GM23338 (cell line): ENCODE data around the gene CNOT6. TPM values are rescaled to one million over a fixed set of nuclear protein-coding genes. Genes with fewer than 3 reads are reported as not detected.
"Not testable (repeated sequence)": the region's sequence is repeated elsewhere in the genome, so short reads cannot be mapped to it uniquely, and the experiment has no call there.

Experiments used
- ATAC-seq: fragments of 200-7000 bp; cut with Tn5 transposase; 3 replicates; pipeline ENCODE4 v1.9.1; 2020
- DNase-seq: peaks from one replicate; pipeline ENCODE4 v3.0.0-alpha.2; 2015; ENCODE audit warnings: low spot score
- H2AFZ ChIP-seq: fragments of 200-600 bp; sonication (generic); 2 replicates; pipeline ENCODE4 v1.8.0; 2016; ENCODE audit warnings: antibody characterized with exemption, mild to moderate bottlenecking, moderate library complexity
- H3F3A ChIP-seq: fragments of 200-600 bp; sonication (generic); replicated peaks from 2 replicates; pipeline ENCODE4 v1.8.0; 2017; ENCODE audit warnings: antibody characterized with exemption, mixed run types, low read depth
- H3K27ac ChIP-seq: fragments of 200-600 bp; sonication (generic); 2 replicates; pipeline ENCODE4 v1.6.1; 2016; ENCODE audit warnings: low read depth
- H3K27me3 ChIP-seq: fragments of 200-600 bp; sonication (generic); 2 replicates; pipeline ENCODE4 v1.8.0; 2016; ENCODE audit warnings: mild to moderate bottlenecking, mixed run types, moderate library complexity; ENCODE audit not compliant: insufficient read depth
- H3K36me3 ChIP-seq: fragments of 200-600 bp; sonication (generic); 2 replicates; pipeline ENCODE4 v1.8.0; 2016; ENCODE audit warnings: mild to moderate bottlenecking; ENCODE audit not compliant: insufficient read depth
- H3K4me1 ChIP-seq: fragments of 200-600 bp; sonication (generic); 2 replicates; pipeline ENCODE4 v1.8.0; 2016; ENCODE audit warnings: mild to moderate bottlenecking, moderate library complexity; ENCODE audit not compliant: insufficient read depth
- H3K4me2 ChIP-seq: fragments of 200-600 bp; sonication (generic); 2 replicates; pipeline ENCODE4 v1.7.1; 2017; ENCODE audit warnings: mixed run types
- H3K4me3 ChIP-seq: fragments of 200-600 bp; sonication (generic); 2 replicates; pipeline ENCODE4 v1.6.1; 2016; ENCODE audit warnings: mixed run types
- H3K79me2 ChIP-seq: fragments of 200-600 bp; sonication (generic); replicated peaks from 2 replicates; pipeline ENCODE4 v1.8.0; 2017; ENCODE audit warnings: mild to moderate bottlenecking; ENCODE audit not compliant: insufficient read depth
- H3K9me2 ChIP-seq: fragments of 200-600 bp; sonication (generic); 2 replicates; pipeline ENCODE4 v1.8.0; 2017; ENCODE audit not compliant: insufficient read depth
- H4K20me1 ChIP-seq: fragments of 200-600 bp; sonication (generic); replicated peaks from 2 replicates; pipeline ENCODE4 v1.8.0; 2017; ENCODE audit warnings: mild to moderate bottlenecking; ENCODE audit not compliant: insufficient read depth
- H3K27ac Mint-ChIP-seq: 2 replicates; pipeline ENCODE4 v1.8.0; 2020; ENCODE audit warnings: inconsistent platforms, mild to moderate bottlenecking, moderate library complexity, mixed read lengths
- H3K27me3 Mint-ChIP-seq: 3 replicates; pipeline ENCODE4 v1.8.0; 2022; ENCODE audit warnings: low read depth, mild to moderate bottlenecking, moderate library complexity, mixed read lengths, inconsistent platforms; ENCODE audit not compliant: insufficient read depth, poor library complexity
- H3K36me3 Mint-ChIP-seq: 3 replicates; pipeline ENCODE4 v1.8.0; 2021; ENCODE audit warnings: low read depth, mild to moderate bottlenecking, inconsistent platforms, moderate library complexity, mixed read lengths
- H3K4me1 Mint-ChIP-seq: 3 replicates; pipeline ENCODE4 v1.8.0; 2020; ENCODE audit warnings: mild to moderate bottlenecking, inconsistent platforms, mixed read lengths
- H3K4me3 Mint-ChIP-seq: 3 replicates; pipeline ENCODE4 v1.8.0; 2021; ENCODE audit warnings: moderate library complexity, mild to moderate bottlenecking, inconsistent platforms, mixed read lengths
- H3K9me3 Mint-ChIP-seq: 3 replicates; pipeline ENCODE4 v1.8.0; 2020; ENCODE audit warnings: moderate library complexity, mild to moderate bottlenecking, inconsistent platforms, mixed read lengths
- CREB1 ChIP-seq: fragments of 250-450 bp; sonication (Bioruptor Pico); IDR thresholded peaks from 2 replicates; pipeline ENCODE4 v1.5.0; 2020; ENCODE audit warnings: low read depth, mild to moderate bottlenecking, moderate library complexity
- ETS1 ChIP-seq: IDR thresholded peaks from 2 replicates; pipeline ENCODE4 v1.6.1; 2016; ENCODE audit warnings: antibody characterized with exemption
- EZH2 ChIP-seq: fragments of 200-600 bp; sonication (generic); IDR thresholded peaks from one replicate; pipeline ENCODE4 v1.8.0; 2017; ENCODE audit warnings: antibody characterized with exemption, mild to moderate bottlenecking, low read depth; ENCODE audit not compliant: unreplicated experiment
- EZH2phosphoT487 ChIP-seq: fragments of 200-600 bp; sonication (generic); IDR thresholded peaks from one replicate; pipeline ENCODE4 v1.8.1; 2018; ENCODE audit warnings: antibody characterized with exemption; ENCODE audit not compliant: unreplicated experiment
- JUNB ChIP-seq: IDR thresholded peaks from one replicate; pipeline ENCODE4 v1.6.1; 2016; ENCODE audit warnings: antibody characterized with exemption; ENCODE audit not compliant: unreplicated experiment
- NANOG ChIP-seq: IDR thresholded peaks from 2 replicates; pipeline ENCODE4 v1.6.1; 2016; ENCODE audit warnings: antibody characterized with exemption, borderline replicate concordance
- POLR2AphosphoS5 ChIP-seq: IDR thresholded peaks from 2 replicates; pipeline ENCODE4 v1.6.1; 2016; ENCODE audit warnings: antibody characterized with exemption, low read depth
- STAT1 ChIP-seq: IDR thresholded peaks from one replicate; pipeline ENCODE4 v1.6.1; 2016; ENCODE audit warnings: antibody characterized with exemption; ENCODE audit not compliant: unreplicated experiment
- ZNF114 ChIP-seq: fragments of 250-450 bp; sonication (Bioruptor Pico); IDR thresholded peaks from 2 replicates; pipeline ENCODE4 v1.5.0; 2020; ENCODE audit warnings: mild to moderate bottlenecking, moderate library complexity
- ZNF331 ChIP-seq: fragments of 250-450 bp; sonication (Bioruptor Pico); IDR thresholded peaks from 2 replicates; pipeline ENCODE4 v1.5.0; 2020; ENCODE audit warnings: low read depth, mild to moderate bottlenecking, moderate library complexity
- polyA plus RNA-seq: library from polyadenylated mRNA; unstranded; fragments of >200 nt; fragmentation: Nextera tagmentation; extraction: Ambion mirVana; gene quantifications from 2 replicates; pipeline ENCODE4 v1.2.1, GENCODE V29; 2016
- total RNA-seq: library from RNA; depleted of rRNA; stranded (reverse); fragments of >200 nt; shearing (Covaris generic); gene quantifications from 2 replicates; pipeline ENCODE4 v1.2.3, GENCODE V29; 2014
- TF ChIP-seq, protein P1 (sequence below), 2 experiments: fragments of 200-600 bp in 1 of 2; sonication (generic) in 1 of 2; conservative IDR thresholded peaks; 2 replicates each; pipeline versions ENCODE4 v1.5.1 to v1.6.1; 2016 to 2017; ENCODE audit warnings: antibody characterized with exemption in 2 of 2, low read depth in 2 of 2, mild to moderate bottlenecking in 2 of 2, moderate library complexity in 1 of 2
- TF ChIP-seq, protein P2 (sequence below): IDR thresholded peaks from one replicate; pipeline ENCODE4 v1.6.1; 2018; ENCODE audit warnings: antibody characterized with exemption; ENCODE audit not compliant: unreplicated experiment

Gene CNOT6
- total and polyA plus RNA-seq, 2 experiments from 2014 or later = 14.6 to 38.7 TPM

- H3F3A ChIP-seq = not testable (repeated sequence)
These were observed 35.1 kb upstream of the CNOT6 start for GRCh38 chr5:180458852-180459673.

DNA sequence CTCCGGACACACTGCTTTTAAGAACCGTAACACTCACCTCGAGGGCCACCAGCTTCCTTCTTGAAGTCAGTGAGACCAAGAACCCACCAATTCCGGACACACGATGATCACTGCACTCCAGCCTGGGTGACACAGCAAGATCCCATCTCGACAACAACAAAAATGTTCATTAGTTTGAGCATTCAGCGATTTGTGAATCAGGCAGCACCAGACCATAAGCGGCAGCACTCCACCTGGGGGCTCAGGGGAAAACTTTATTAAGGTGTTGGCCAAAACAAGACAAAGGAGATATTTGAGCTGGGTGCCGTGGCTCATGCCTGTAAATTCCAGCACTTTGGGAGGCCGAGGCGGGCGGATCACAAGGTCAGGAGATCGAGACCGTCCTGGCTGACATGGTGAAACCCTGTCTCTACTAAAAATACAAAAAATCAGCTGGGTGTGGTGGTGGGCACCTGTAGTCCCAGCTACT lies 34.5 kb upstream of the CNOT6 start:
- Mint-ChIP-seq H3K9me3 (peaks cover 55% of the 10 kb centered on the region), H3K36me3 (peaks cover 33% of the 10 kb centered on the region), H3K27me3 (peaks cover 18% of the 10 kb centered on the region)
- not testable (repeated sequence) for H3K4me1 Mint-ChIP-seq, DNase-seq, H3K27ac ChIP-seq, H3K4me3 Mint-ChIP-seq, ATAC-seq, H3K4me2 ChIP-seq, H3K79me2 ChIP-seq, H3K4me3 ChIP-seq, H3K36me3 ChIP-seq, H4K20me1 ChIP-seq, H3K27ac Mint-ChIP-seq, H3K9me2 ChIP-seq, H3F3A ChIP-seq, H3K4me1 ChIP-seq, H2AFZ ChIP-seq, H3K27me3 ChIP-seq

More at GRCh38 chr5:180458852-180459673, 35.1 kb upstream of the CNOT6 start:
- not testable (repeated sequence) for H3K4me1 Mint-ChIP-seq, H4K20me1 ChIP-seq, H2AFZ ChIP-seq, H3K9me2 ChIP-seq, H3K27ac ChIP-seq, H3K4me3 Mint-ChIP-seq, H3K4me1 ChIP-seq, ATAC-seq, H3K4me3 ChIP-seq, H3K36me3 ChIP-seq, H3K79me2 ChIP-seq, H3K4me2 ChIP-seq, H3K27ac Mint-ChIP-seq, DNase-seq, H3K27me3 ChIP-seq
- Mint-ChIP-seq H3K36me3 (peaks cover 33% of the 10 kb centered on the region), H3K9me3 (peaks cover 55% of the 10 kb centered on the region), H3K27me3 (peaks cover 18% of the 10 kb centered on the region)

- Histone ChIP-seq H3F3A (no peaks in the 10 kb centered on the region), H3K4me1 (no peaks in the 10 kb centered on the region), H3K4me2 (no peak overlapping the region), H2AFZ (no peak overlapping the region), H3K79me2 (no peaks in the 10 kb centered on the region), H4K20me1 (no peaks in the 10 kb centered on the region), H3K36me3 (peaks cover 4% of the 10 kb centered on the region; the same call in 1 of the 2 replicates), H3K27me3 (no peaks in the 10 kb centered on the region), H3K4me3 (no peak overlapping the region), H3K9me2 (no peaks in the 10 kb centered on the region), H3K27ac (no peak overlapping the region)
- no peak overlapping the region for H3K27ac Mint-ChIP-seq
- ATAC-seq (no peak), DNase-seq (no peak)
- H3K4me1 Mint-ChIP-seq = no peaks in the 10 kb centered on the region; the same call in 2 of the 3 replicates
- H3K27me3 Mint-ChIP-seq = peaks cover 18% of the 10 kb centered on the region
- peaks cover 33% of the 10 kb centered on the region for H3K36me3 Mint-ChIP-seq
- H3K9me3 Mint-ChIP-seq = peaks cover 51% of the 10 kb centered on the region
- no peak overlapping the region for H3K4me3 Mint-ChIP-seq
- TF ChIP-seq EZH2 = no peak
- no peak for TF ChIP-seq POLR2AphosphoS5
- no peak for TF ChIP-seq EZH2phosphoT487
- no peak for TF ChIP-seq NANOG
- no peak for TF ChIP-seq ZNF331 (CRISPR knock-in tag)
- no peak for TF ChIP-seq ETS1
- no peak for TF ChIP-seq JUNB
- no peak for TF ChIP-seq CREB1 (CRISPR knock-in tag)
- TF ChIP-seq, protein P1, sequence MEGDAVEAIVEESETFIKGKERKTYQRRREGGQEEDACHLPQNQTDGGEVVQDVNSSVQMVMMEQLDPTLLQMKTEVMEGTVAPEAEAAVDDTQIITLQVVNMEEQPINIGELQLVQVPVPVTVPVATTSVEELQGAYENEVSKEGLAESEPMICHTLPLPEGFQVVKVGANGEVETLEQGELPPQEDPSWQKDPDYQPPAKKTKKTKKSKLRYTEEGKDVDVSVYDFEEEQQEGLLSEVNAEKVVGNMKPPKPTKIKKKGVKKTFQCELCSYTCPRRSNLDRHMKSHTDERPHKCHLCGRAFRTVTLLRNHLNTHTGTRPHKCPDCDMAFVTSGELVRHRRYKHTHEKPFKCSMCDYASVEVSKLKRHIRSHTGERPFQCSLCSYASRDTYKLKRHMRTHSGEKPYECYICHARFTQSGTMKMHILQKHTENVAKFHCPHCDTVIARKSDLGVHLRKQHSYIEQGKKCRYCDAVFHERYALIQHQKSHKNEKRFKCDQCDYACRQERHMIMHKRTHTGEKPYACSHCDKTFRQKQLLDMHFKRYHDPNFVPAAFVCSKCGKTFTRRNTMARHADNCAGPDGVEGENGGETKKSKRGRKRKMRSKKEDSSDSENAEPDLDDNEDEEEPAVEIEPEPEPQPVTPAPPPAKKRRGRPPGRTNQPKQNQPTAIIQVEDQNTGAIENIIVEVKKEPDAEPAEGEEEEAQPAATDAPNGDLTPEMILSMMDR (conservative IDR thresholded peaks at IDR 0.05; ENCODE audit: low read depth in 2 of 2) = no peak
- no peak for TF ChIP-seq STAT1
- no peak for TF ChIP-seq ZNF114 (CRISPR knock-in tag)
- TF ChIP-seq, protein P2, sequence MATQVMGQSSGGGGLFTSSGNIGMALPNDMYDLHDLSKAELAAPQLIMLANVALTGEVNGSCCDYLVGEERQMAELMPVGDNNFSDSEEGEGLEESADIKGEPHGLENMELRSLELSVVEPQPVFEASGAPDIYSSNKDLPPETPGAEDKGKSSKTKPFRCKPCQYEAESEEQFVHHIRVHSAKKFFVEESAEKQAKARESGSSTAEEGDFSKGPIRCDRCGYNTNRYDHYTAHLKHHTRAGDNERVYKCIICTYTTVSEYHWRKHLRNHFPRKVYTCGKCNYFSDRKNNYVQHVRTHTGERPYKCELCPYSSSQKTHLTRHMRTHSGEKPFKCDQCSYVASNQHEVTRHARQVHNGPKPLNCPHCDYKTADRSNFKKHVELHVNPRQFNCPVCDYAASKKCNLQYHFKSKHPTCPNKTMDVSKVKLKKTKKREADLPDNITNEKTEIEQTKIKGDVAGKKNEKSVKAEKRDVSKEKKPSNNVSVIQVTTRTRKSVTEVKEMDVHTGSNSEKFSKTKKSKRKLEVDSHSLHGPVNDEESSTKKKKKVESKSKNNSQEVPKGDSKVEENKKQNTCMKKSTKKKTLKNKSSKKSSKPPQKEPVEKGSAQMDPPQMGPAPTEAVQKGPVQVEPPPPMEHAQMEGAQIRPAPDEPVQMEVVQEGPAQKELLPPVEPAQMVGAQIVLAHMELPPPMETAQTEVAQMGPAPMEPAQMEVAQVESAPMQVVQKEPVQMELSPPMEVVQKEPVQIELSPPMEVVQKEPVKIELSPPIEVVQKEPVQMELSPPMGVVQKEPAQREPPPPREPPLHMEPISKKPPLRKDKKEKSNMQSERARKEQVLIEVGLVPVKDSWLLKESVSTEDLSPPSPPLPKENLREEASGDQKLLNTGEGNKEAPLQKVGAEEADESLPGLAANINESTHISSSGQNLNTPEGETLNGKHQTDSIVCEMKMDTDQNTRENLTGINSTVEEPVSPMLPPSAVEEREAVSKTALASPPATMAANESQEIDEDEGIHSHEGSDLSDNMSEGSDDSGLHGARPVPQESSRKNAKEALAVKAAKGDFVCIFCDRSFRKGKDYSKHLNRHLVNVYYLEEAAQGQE = no peak
These were observed 33.3 kb upstream of the CNOT6 start for GRCh38 chr5:180460834-180461233.
